Measurements from ENCODE around the gene GADL1.

- TF ChIP-seq ZBTB8A (tag by site-specific recombination; IDR thresholded peaks at IDR 0.05) (no peak), ELK4 (IDR thresholded peaks at IDR 0.05; ENCODE audit: borderline replicate concordance, low read depth, low read length) (no peak), CTCF (tag by site-specific recombination; IDR thresholded peaks at IDR 0.05) (no peak), REST (tag by site-specific recombination; IDR thresholded peaks at IDR 0.05) (no peak), ZNF792 (tag by site-specific recombination; IDR thresholded peaks at IDR 0.05) (no peak), ZNF571 (tag by site-specific recombination; IDR thresholded peaks at IDR 0.05) (no peak), ZNF747 (tag by site-specific recombination; IDR thresholded peaks at IDR 0.05) (no peak), ZNF639 (tag by site-specific recombination; IDR thresholded peaks at IDR 0.05) (no peak), ZNF146 (tag by site-specific recombination; IDR thresholded peaks at IDR 0.05) (no peak), ZNF391 (tag by site-specific recombination; IDR thresholded peaks at IDR 0.05; ENCODE audit: borderline replicate concordance, low read depth) (no peak), ZEB2 (tag by site-specific recombination; IDR thresholded peaks at IDR 0.05) (no peak), ZBTB7A (tag by site-specific recombination; IDR thresholded peaks at IDR 0.05; ENCODE audit: low read depth) (no peak)
Observed at GRCh38 chr3:30713885-30714503, 180.5 kb downstream of the GADL1 start.
